GM12892 (cell line): Measurements from ENCODE around the gene SCLT1.

Experiments
- POLR2A ChIP-seq: IDR thresholded peaks from 2 replicates; pipeline ENCODE4 v1.6.1; 2011; ENCODE audit warnings: low read depth, low read length, control low read depth
- POLR2AphosphoS5 ChIP-seq: IDR thresholded peaks from 2 replicates; pipeline ENCODE4 v1.6.1; 2011; ENCODE audit warnings: low read depth, low read length, control low read depth

- TF ChIP-seq POLR2A: no peak
- no peak for TF ChIP-seq POLR2AphosphoS5
These were observed 120.0 kb downstream of the SCLT1 start for GRCh38 chr4:128973384-128973783.
